Stomach (tissue), 9 donors: ENCODE measurements around the gene COL18A1. TPM values are rescaled to one million over a fixed set of nuclear protein-coding genes. Genes with fewer than 3 reads are reported as not detected.

Experiments
- DNase-seq, 2 donors: peaks; one replicate each; pipeline versions ENCODE4 v3.0.0 to v3.0.0-alpha.2; 2013 to 2019
- H3K27ac ChIP-seq, 5 donors: fragments of 200-600 bp in 4 of 5; sonication (generic) in 4 of 5; one replicate each; pipeline ENCODE4 v1.5.1; 2013 to 2019; ENCODE audit warnings: mild to moderate bottlenecking in 1 of 5, moderate library complexity in 1 of 5
- H3K27me3 ChIP-seq, 3 donors: fragments of 200-600 bp; sonication (generic); one replicate each; pipeline ENCODE4 v1.5.1; 2017 to 2019; ENCODE audit warnings: mixed run types in 1 of 3
- H3K36me3 ChIP-seq, 4 donors: fragments of 200-600 bp; sonication (generic); 1 replicate in 3 of 4; 2 replicates in 1 of 4; pipeline ENCODE4 v1.5.1; 2016 to 2019
- H3K4me1 ChIP-seq, 4 donors: fragments of 200-600 bp; sonication (generic); one replicate each; pipeline ENCODE4 v1.5.1; 2016 to 2019
- H3K4me3 ChIP-seq, 4 donors: fragments of 200-600 bp; sonication (generic) in 3 of 4; one replicate each; pipeline ENCODE4 v1.5.1; 2016 to 2019; ENCODE audit warnings: mild to moderate bottlenecking in 1 of 4
- H3K9me3 ChIP-seq, 4 donors: fragments of 200-600 bp; sonication (generic); one replicate each; pipeline ENCODE4 v1.5.1; 2016 to 2019
- CTCF ChIP-seq, 7 experiments: fragments of 450-650 bp in 4 of 7; fragments of 200-600 bp in 3 of 7; sonication (generic) in 3 of 7; IDR thresholded peaks; one replicate each; pipeline ENCODE4 v1.5.1; 2016 to 2019; ENCODE audit warnings: antibody characterized with exemption in 7 of 7, control low read depth in 2 of 7, mild to moderate bottlenecking in 1 of 7
- EP300 ChIP-seq: sonication (generic); formaldehyde crosslinking; IDR thresholded peaks from one replicate; pipeline ENCODE4 v1.6.1; 2017; ENCODE audit warnings: antibody characterized with exemption
- POLR2A ChIP-seq, 4 donors: fragments of 450-650 bp; IDR thresholded peaks; one replicate each; pipeline ENCODE4 v1.6.1; 2016; ENCODE audit warnings: antibody characterized with exemption in 4 of 4, control low read depth in 2 of 4, mild to moderate bottlenecking in 1 of 4, moderate library complexity in 1 of 4
- POLR2AphosphoS5 ChIP-seq, 3 donors: sonication (generic); formaldehyde crosslinking; IDR thresholded peaks; one replicate each; pipeline ENCODE4 v1.6.1; 2016; ENCODE audit warnings: antibody characterized with exemption in 3 of 3
- WGBS, 5 donors: extraction: QIAGEN DNeasy Blood & Tissue Kit in 3 of 5; methylation state at CpG; one replicate each; pipeline versions ENCODE4 v1.1.5 to v1.1.7; 2013 to 2018; 5-methylcytosine and 5-hydroxymethylcytosine counted together
- intact Hi-C: fragments of 100-400 bp; cut with DNase I; formaldehyde crosslinking; loops from one replicate; pipeline ENCODE4 v1.15.1; 2023; ENCODE audit warnings: low total_unique reads
- polyA plus RNA-seq, 3 donors: library from polyadenylated mRNA; stranded (reverse); fragments of 200-250 nt; gene quantifications; one replicate each; pipeline ENCODE4 v1.2.3, GENCODE V29; 2013
- total RNA-seq, 5 donors: library from RNA; depleted of rRNA; stranded (reverse); fragments of >200 nt; gene quantifications; one replicate each; pipeline versions ENCODE4 v1.1.0 to v1.2.3, GENCODE V29; 2014 to 2016
- donor health status: healthy with polysubstance abuse.
- donor health status: Bipolar disorder and iron deficiency.
- donor health status: healthy.

The COL18A1 gene
- total and polyA plus RNA-seq, 8 donors = 19.8 to 212 (median 34.6) TPM

GRCh38 chr21:45374826-45375455, 30.0 kb upstream of the COL18A1 start:
- intact Hi-C loops = no loop called here
- DNase-seq = no peak
- Histone ChIP-seq H3K27me3 (peaks cover 0 to 46% (median 0%) of the 10 kb centered on the region in 3 donors), H3K36me3 (no peaks in the 10 kb centered on the region), H3K9me3 (peaks cover 0 to 6% (median 0%) of the 10 kb centered on the region in 4 donors), H3K4me3 (no peak overlapping the region), H3K27ac (no peak overlapping the region), H3K4me1 (no peaks in the 10 kb centered on the region)
- TF ChIP-seq CTCF (IDR thresholded peaks at IDR 0.05) = no peak
- no peak for TF ChIP-seq EP300
- no peak for TF ChIP-seq POLR2AphosphoS5 (IDR thresholded peaks at IDR 0.05)
- no peak for TF ChIP-seq POLR2A (IDR thresholded peaks at IDR 0.05)
- 65 to 79% (median 72%) methylated on average over 14 to 15 of the region's 15 CpGs for WGBS, 5 donors

- TF ChIP-seq CTCF (IDR thresholded peaks at IDR 0.05) (no peak), POLR2A (IDR thresholded peaks at IDR 0.05) (no peak)
- Histone ChIP-seq H3K36me3 (no peaks in the 10 kb centered on the region), H3K4me3 (no peak overlapping the region), H3K27ac (no peak overlapping the region), H3K27me3 (peaks cover 0 to 47% (median 0%) of the 10 kb centered on the region in 3 donors), H3K9me3 (peaks cover 0 to 6% (median 0%) of the 10 kb centered on the region in 4 donors), H3K4me1 (no peaks in the 10 kb centered on the region)
- WGBS, 5 donors = 81 to 91% (median 84%) methylated on average over 4 to 7 of the region's 7 CpGs
- DNase-seq = no peak
- intact Hi-C loops = no loop called here
These were observed 28.3 kb upstream of the COL18A1 start for GRCh38 chr21:45376459-45377324.

GRCh38 chr21:45377325-45377709, 27.6 kb upstream of the COL18A1 start:
- H3K9me3 ChIP-seq = peaks cover 0 to 6% (median 0%) of the 10 kb centered on the region in 4 donors
- no peak overlapping the region for H3K4me3 ChIP-seq
- H3K36me3 ChIP-seq = no peaks in the 10 kb centered on the region
- WGBS, 5 donors = 69 to 87% (median 80%) methylated on average over 5 of the region's 5 CpGs
- intact Hi-C loops = no loop called here
- no peak overlapping the region for H3K27ac ChIP-seq
- H3K27me3 ChIP-seq = peaks cover 0 to 50% (median 0%) of the 10 kb centered on the region in 3 donors
- TF ChIP-seq EP300 (no peak), POLR2A (IDR thresholded peaks at IDR 0.05) (no peak), CTCF (IDR thresholded peaks at IDR 0.05) (no peak), POLR2AphosphoS5 (IDR thresholded peaks at IDR 0.05) (no peak)
- no peak for DNase-seq
- no peaks in the 10 kb centered on the region for H3K4me1 ChIP-seq

- Histone ChIP-seq H3K4me1 (no peaks in the 10 kb centered on the region), H3K4me3 (no peak overlapping the region), H3K9me3 (peaks cover 0 to 6% (median 0%) of the 10 kb centered on the region in 4 donors), H3K27me3 (peaks cover 0 to 52% (median 0%) of the 10 kb centered on the region in 3 donors), H3K27ac (no peak overlapping the region), H3K36me3 (no peaks in the 10 kb centered on the region)
- DNase-seq = no peak
- intact Hi-C loops = no loop called here
- 52 to 60% (median 56%) methylated on average over 5 of the region's 5 CpGs for WGBS, 5 donors
- TF ChIP-seq POLR2A (IDR thresholded peaks at IDR 0.05) (no peak), EP300 (no peak), POLR2AphosphoS5 (IDR thresholded peaks at IDR 0.05) (no peak), CTCF (IDR thresholded peaks at IDR 0.05) (no peak)
These were observed 27.1 kb upstream of the COL18A1 start for GRCh38 chr21:45377866-45378257.
